H1 (cell line): ENCODE measurements around the gene SSNA1. TPM values are rescaled to one million over a fixed set of nuclear protein-coding genes. Genes with fewer than 3 reads are reported as not detected.

Experiments used
- CTCF ChIA-PET: fragments of 300-600 bp; sonication (Branson Sonifier 250); formaldehyde crosslinking; loops from one replicate; lab custom pipeline; 2021; ENCODE audit not compliant: partially characterized antibody; lab: Charles Lee
- POLR2A ChIA-PET: fragments of 300-600 bp; sonication (Branson Sonifier 250); formaldehyde crosslinking; loops from one replicate; lab custom pipeline; 2021; ENCODE audit warnings: inconsistent platforms; ENCODE audit not compliant: partially characterized antibody; lab: Charles Lee
- DNase-seq, 2 experiments: peaks; one replicate each; pipeline versions ENCODE4 v3.0.0 to v3.0.0-alpha.2; 2010 to 2022; ENCODE audit warnings: low spot score in 2 of 2, low read depth in 1 of 2, mixed read lengths in 1 of 2
- FAIRE-seq: peaks from 2 replicates; lab custom pipeline; 2011; peaks lifted over from hg19 to GRCh38; lab: Jason Lieb, UNC
- H2AFZ ChIP-seq: 2 replicates; pipeline ENCODE4 v1.8.1; 2012; ENCODE audit warnings: low read length, inconsistent platforms
- H2AK5ac ChIP-seq: 2 replicates; pipeline ENCODE4 v1.6.1; 2013; ENCODE audit warnings: low read depth, low read length
- H2BK120ac ChIP-seq: replicated peaks from 2 replicates; pipeline ENCODE3; 2013; ENCODE audit warnings: low read depth, low read length, inconsistent platforms
- H2BK12ac ChIP-seq: 2 replicates; pipeline ENCODE4 v1.6.1; 2013; ENCODE audit warnings: low read depth, low read length
- H2BK15ac ChIP-seq: 2 replicates; pipeline ENCODE4 v1.6.1; 2013; ENCODE audit warnings: low read length
- H2BK20ac ChIP-seq: 2 replicates; pipeline ENCODE4 v1.6.1; 2013; ENCODE audit warnings: low read length
- H2BK5ac ChIP-seq: 2 replicates; pipeline ENCODE4 v1.6.1; 2013; ENCODE audit warnings: low read depth, low read length
- H3K14ac ChIP-seq: 2 replicates; pipeline ENCODE4 v1.6.1; 2013; ENCODE audit warnings: inconsistent platforms; ENCODE audit not compliant: insufficient read length
- H3K18ac ChIP-seq: 2 replicates; pipeline ENCODE4 v1.6.1; 2013; ENCODE audit warnings: low read length; ENCODE audit errors: extremely low read depth
- H3K23ac ChIP-seq: 2 replicates; pipeline ENCODE4 v1.6.1; 2013; ENCODE audit warnings: inconsistent platforms; ENCODE audit not compliant: insufficient read length
- H3K23me2 ChIP-seq: 2 replicates; pipeline ENCODE4 v1.6.1; 2013; ENCODE audit warnings: low read depth, low read length
- H3K27ac ChIP-seq: 2 replicates; pipeline ENCODE4 v1.6.1; 2011; ENCODE audit warnings: low read depth, low read length, inconsistent platforms
- H3K27me3 ChIP-seq, 4 experiments: replicated peaks in 1 of 4; 1 replicate in 1 of 4; 2 replicates in 3 of 4; pipeline versions ENCODE4 v1.6.1 to v1.8.1; 2011 to 2013; ENCODE audit warnings: low read length in 3 of 4, mild to moderate bottlenecking in 3 of 4, inconsistent platforms in 2 of 4, mixed read lengths in 2 of 4, moderate library complexity in 1 of 4; ENCODE audit not compliant: control insufficient read depth in 3 of 4, insufficient read depth in 3 of 4; ENCODE audit errors: extremely low read depth in 1 of 4
- H3K36me3 ChIP-seq, 4 experiments: 2 replicates each; pipeline versions ENCODE4 v1.6.1 to v1.8.1; 2011 to 2013; ENCODE audit warnings: mild to moderate bottlenecking in 4 of 4, low read length in 3 of 4, moderate library complexity in 2 of 4, control low read depth in 1 of 4, inconsistent platforms in 1 of 4; ENCODE audit not compliant: insufficient read depth in 4 of 4, control insufficient read depth in 2 of 4
- H3K4ac ChIP-seq: replicated peaks from 2 replicates; pipeline ENCODE3; 2013; ENCODE audit warnings: low read length, low read depth, mixed read lengths, inconsistent platforms; ENCODE audit not compliant: insufficient read length
- H3K4me1 ChIP-seq, 4 experiments: replicated peaks in 1 of 4; 1 replicate in 1 of 4; 2 replicates in 3 of 4; pipeline versions ENCODE4 v1.6.1 to v1.8.1; 2011 to 2013; ENCODE audit warnings: low read length in 3 of 4, inconsistent platforms in 2 of 4, mixed read lengths in 1 of 4; ENCODE audit not compliant: insufficient read depth in 4 of 4, control insufficient read depth in 3 of 4
- H3K4me2 ChIP-seq, 2 experiments: 2 replicates each; pipeline versions ENCODE4 v1.6.1 to v1.8.1; 2011 to 2013; ENCODE audit warnings: low read depth in 2 of 2, low read length in 2 of 2, control low read depth in 1 of 2, inconsistent platforms in 1 of 2, mild to moderate bottlenecking in 1 of 2; ENCODE audit not compliant: insufficient read depth in 1 of 2
- H3K4me3 ChIP-seq, 4 experiments: fragments of 200-600, 300-600 bp in 1 of 4; sonication (generic), shearing (Covaris generic), sonication (Bioruptor Twin) in 1 of 4; 2 replicates each; pipeline versions ENCODE4 v1.5.1 to v1.8.1; 2011 to 2016; ENCODE audit warnings: low read length in 4 of 4, low read depth in 3 of 4, control low read depth in 2 of 4, inconsistent platforms in 2 of 4, mild to moderate bottlenecking in 2 of 4, mixed read lengths in 1 of 4, moderate library complexity in 1 of 4; ENCODE audit not compliant: insufficient read depth in 2 of 4; ENCODE audit errors: extremely low read depth in 1 of 4
- H3K56ac ChIP-seq: replicated peaks from 2 replicates; pipeline ENCODE3; 2013; ENCODE audit warnings: low read depth, mild to moderate bottlenecking, mixed read lengths, low read length, inconsistent platforms; ENCODE audit not compliant: insufficient read length
- H3K79me1 ChIP-seq: 2 replicates; pipeline ENCODE4 v1.6.1; 2013; ENCODE audit warnings: low read depth, low read length, control low read depth
- H3K79me2 ChIP-seq, 2 experiments: 2 replicates each; pipeline versions ENCODE4 v1.6.1 to v1.8.1; 2012 to 2013; ENCODE audit warnings: low read length in 2 of 2, mild to moderate bottlenecking in 2 of 2, inconsistent platforms in 1 of 2; ENCODE audit not compliant: insufficient read depth in 2 of 2, control insufficient read depth in 1 of 2
- H3K9ac ChIP-seq, 4 experiments: replicated peaks in 1 of 4; 1 replicate in 1 of 4; 2 replicates in 3 of 4; pipeline versions ENCODE4 v1.6.1 to v1.8.1; 2011 to 2013; ENCODE audit warnings: low read depth in 3 of 4, low read length in 3 of 4, control low read depth in 2 of 4, mild to moderate bottlenecking in 2 of 4, moderate library complexity in 2 of 4, inconsistent platforms in 1 of 4; ENCODE audit errors: extremely low read depth in 1 of 4
- H3K9me3 ChIP-seq, 2 experiments: 2 replicates each; pipeline versions ENCODE4 v1.6.1 to v1.8.1; 2012 to 2013; ENCODE audit warnings: mild to moderate bottlenecking in 2 of 2, moderate library complexity in 2 of 2, control low read depth in 1 of 2, inconsistent platforms in 1 of 2, low read depth in 1 of 2, low read length in 1 of 2, mixed read lengths in 1 of 2; ENCODE audit not compliant: insufficient read depth in 2 of 2
- H4K20me1 ChIP-seq, 2 experiments: replicated peaks in 1 of 2; 2 replicates each; pipeline versions ENCODE3 to v1.8.1; 2011 to 2013; ENCODE audit warnings: inconsistent platforms in 2 of 2, low read length in 2 of 2, mild to moderate bottlenecking in 1 of 2; ENCODE audit not compliant: insufficient read depth in 2 of 2, control insufficient read depth in 1 of 2
- H4K5ac ChIP-seq: 2 replicates; pipeline ENCODE4 v1.6.1; 2013; ENCODE audit warnings: low read length, low read depth, mixed read lengths, inconsistent platforms; ENCODE audit not compliant: insufficient read length
- H4K8ac ChIP-seq: 2 replicates; pipeline ENCODE4 v1.8.0; 2013; ENCODE audit warnings: mild to moderate bottlenecking, moderate library complexity, low read length, inconsistent platforms; ENCODE audit not compliant: insufficient read depth; ENCODE audit errors: extremely low read depth
- H4K91ac ChIP-seq: replicated peaks from 2 replicates; pipeline ENCODE3; 2013; ENCODE audit warnings: low read length, mixed read lengths, inconsistent platforms; ENCODE audit not compliant: insufficient read length
- ASH2L ChIP-seq: fragments of 200-600, 300-600 bp; sonication (generic); IDR thresholded peaks from one replicate; pipeline ENCODE4 v1.7.1; 2017; ENCODE audit warnings: low read length
- BRCA1 ChIP-seq: IDR thresholded peaks from 2 replicates; pipeline ENCODE4 v1.6.1; 2012; ENCODE audit warnings: low read depth, low read length, improper control_type of control experiment
- CTBP2 ChIP-seq: IDR thresholded peaks from 2 replicates; pipeline ENCODE4 v1.7.0; 2011; ENCODE audit warnings: borderline replicate concordance, mild to moderate bottlenecking, moderate library complexity, mixed read lengths, low read length; ENCODE audit not compliant: insufficient read depth, insufficient read length
- GABPA ChIP-seq: IDR thresholded peaks from 2 replicates; pipeline ENCODE4 v1.6.1; 2011; ENCODE audit warnings: mild to moderate bottlenecking, low read length, moderate library complexity, borderline replicate concordance; ENCODE audit not compliant: insufficient read depth
- KDM1A ChIP-seq: fragments of 200-600, 300-600 bp; sonication (generic); IDR thresholded peaks from 2 replicates; pipeline ENCODE4 v1.7.1; 2016; ENCODE audit warnings: mild to moderate bottlenecking, low read length, borderline replicate concordance
- KDM4A ChIP-seq: IDR thresholded peaks from one replicate; pipeline ENCODE4 v1.7.1; 2012; ENCODE audit warnings: low read depth, mild to moderate bottlenecking, moderate library complexity, low read length, inconsistent platforms; ENCODE audit not compliant: severe bottlenecking
- SIN3A ChIP-seq, 2 experiments: IDR thresholded peaks in 1 of 2; conservative IDR thresholded peaks in 1 of 2; 2 replicates each; pipeline ENCODE4 v1.6.1; 2011 to 2012; ENCODE audit warnings: low read length in 2 of 2, improper control_type of control experiment in 1 of 2, low read depth in 1 of 2, mild to moderate bottlenecking in 1 of 2
- SIX5 ChIP-seq: IDR thresholded peaks from 2 replicates; pipeline ENCODE4 v1.6.1; 2011; ENCODE audit warnings: mild to moderate bottlenecking, low read depth, low read length
- SP4 ChIP-seq: IDR thresholded peaks from 2 replicates; pipeline ENCODE4 v1.6.1; 2012; ENCODE audit warnings: low read length, inconsistent platforms
- SUZ12 ChIP-seq: fragments of 200-600 bp; sonication (generic); IDR thresholded peaks from 2 replicates; pipeline ENCODE4 v1.6.1; 2012; ENCODE audit warnings: mild to moderate bottlenecking, inconsistent platforms, low read length, moderate library complexity, mixed read lengths
- WGBS, 2 experiments: shearing (Covaris generic) in 1 of 2; methylation state at CpG; one replicate each; pipeline versions ENCODE4 v1.1.6 to v1.1.7; 2013 to 2015; ENCODE audit warnings: low lambda C conversion rate in 2 of 2, mixed read lengths in 2 of 2, inconsistent platforms in 1 of 2, low coverage in 1 of 2, missing lambda C conversion rate in 1 of 2; ENCODE audit not compliant: insufficient replicate concordance in 2 of 2, insufficient coverage in 1 of 2, insufficient read length in 1 of 2; ENCODE audit errors: extremely low coverage in 1 of 2, missing lambda C conversion rate in 1 of 2; 5-methylcytosine and 5-hydroxymethylcytosine counted together
- polyA plus RNA-seq, 7 experiments: library from polyadenylated mRNA; depleted of rRNA in 3 of 7; stranded (reverse) in 5 of 7; unstranded in 2 of 7; fragments of >200 nt in 5 of 7; fragments of 200-250 nt in 2 of 7; gene quantifications; 1 replicate in 5 of 7; 2 replicates in 1 of 7; 4 replicates in 1 of 7; pipeline versions ENCODE4 v1.2.1 to v1.2.3, GENCODE V29; 2011 to 2013; ENCODE audit warnings: missing spikeins in 2 of 7, mixed read lengths in 2 of 7
- total RNA-seq: library from RNA; stranded (reverse); fragmentation: NEBNext Ultra II Directional; extraction: Animal tissue kit (Norgen Biotek cat#: 25700); gene quantifications from 2 replicates; pipeline ENCODE4 v1.2.1, GENCODE V29; 2021

Gene SSNA1
- total and polyA plus RNA-seq, 2 of the 8 experiments (the other 6 are each of a cell fraction or from before 2014, with no cell fraction given): 87.3 to 157 TPM

DNA sequence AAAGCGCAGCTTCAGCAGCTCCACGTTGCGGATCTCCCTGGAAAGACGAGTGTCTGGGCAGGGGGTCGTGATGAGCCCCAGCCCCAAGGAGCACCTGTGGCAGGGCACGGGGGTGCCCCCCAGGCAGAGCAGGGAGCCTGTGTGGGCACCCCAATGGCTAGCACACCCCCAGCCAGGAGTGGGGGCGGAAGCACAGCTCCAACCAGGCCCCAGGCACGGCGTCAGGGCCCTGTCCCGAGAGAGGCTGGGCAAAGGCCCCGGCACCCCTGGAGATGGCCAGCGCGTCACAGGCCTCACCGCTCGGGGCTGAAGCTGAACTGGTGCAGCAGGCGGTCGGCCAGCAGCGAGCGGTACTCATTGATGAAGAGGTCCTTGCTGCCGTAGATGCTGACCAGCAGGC lies 8.0 kb upstream of the SSNA1 start:
- H4K20me1 ChIP-seq: peaks cover 2 to 24% of the 10 kb centered on the region in 2 experiments
- H3K4me2 ChIP-seq: no peak overlapping the region
- no peak overlapping the region for H3K27ac ChIP-seq
- H2BK15ac ChIP-seq: no peak overlapping the region
- POLR2A ChIA-PET: interaction anchor here (0.7 to 1.6 kb wide), 6 partner anchors 8 to 102 kb away, joined by 3 to 9 read pairs (median 3); partner anchors contain the start of genes ANAPC2 and SSNA1
- no peak overlapping the region for H2BK20ac ChIP-seq
- no peak overlapping the region for H3K9ac ChIP-seq
- WGBS, 2 experiments: 97% methylated on average over 17 of the region's 20 CpGs; no CpG with 5 or more reads in 1 of the 2 experiments
- no peak overlapping the region for H2BK5ac ChIP-seq
- no peak overlapping the region for H3K23ac ChIP-seq
- no peak overlapping the region for H2BK120ac ChIP-seq
- no peak overlapping the region for H3K14ac ChIP-seq
- no peak overlapping the region for H3K4ac ChIP-seq
- H4K91ac ChIP-seq: no peak overlapping the region
- no peaks in the 10 kb centered on the region for H3K9me3 ChIP-seq
- no peaks in the 10 kb centered on the region for H3K79me2 ChIP-seq
- H3K36me3 ChIP-seq: peaks cover 0 to 40% (median 10%) of the 10 kb centered on the region in 4 experiments; a peak in 7 of 8 replicates
- no peaks in the 10 kb centered on the region; a peak in 2 of 7 replicates for H3K27me3 ChIP-seq
- H4K5ac ChIP-seq: no peak overlapping the region
- no peak overlapping the region for H2AK5ac ChIP-seq
- H3K23me2 ChIP-seq: no peaks in the 10 kb centered on the region
- CTCF ChIA-PET: interaction anchor here (1.0 to 1.5 kb wide), 7 partner anchors 9 to 117 kb away, joined by 3 to 5 read pairs (median 3); partner anchors contain the start of gene TMEM210
- DNase-seq: no peak
- H3K79me1 ChIP-seq: no peaks in the 10 kb centered on the region; the same call in none of the 2 replicates
- H4K8ac ChIP-seq: peak overlapping the region; percentile 51; the same call in 1 of the 2 replicates
- TF ChIP-seq ASH2L (no peak), SP4 (no peak), SIN3A (conservative IDR thresholded peaks at IDR 0.05 in 1 of 2, IDR thresholded peaks at IDR 0.05 in 1 of 2; ENCODE audit: low read depth in 1 of 2, low read length in 2 of 2) (no peak), KDM1A (no peak), SIX5 (no peak), GABPA (no peak), BRCA1 (no peak), CTBP2 (no peak), SUZ12 (no peak), KDM4A (no peak)
- TF ChIP-seq, all 59 proteins: peak for 0
- no peak for FAIRE-seq
- no peak overlapping the region for H2AFZ ChIP-seq
- H2BK12ac ChIP-seq: no peak overlapping the region
- H3K18ac ChIP-seq: no peak overlapping the region
- peaks cover 0 to 2% (median under 1%) of the 10 kb centered on the region in 4 experiments; a peak in 2 of 7 replicates for H3K4me1 ChIP-seq
- H3K4me3 ChIP-seq: no peak overlapping the region
- H3K56ac ChIP-seq: no peak overlapping the region
